Panc1 (cell line): ENCODE results near the gene PNPLA2.

Experiments
- CTCF ChIP-seq: fragments of 450-650 bp; IDR thresholded peaks from 2 replicates; pipeline ENCODE4 v1.5.1; 2017; ENCODE audit warnings: mild to moderate bottlenecking
- POLR2AphosphoS5 ChIP-seq: IDR thresholded peaks from 2 replicates; pipeline ENCODE4 v1.6.1; 2012; ENCODE audit warnings: mild to moderate bottlenecking, low read depth, low read length, moderate library complexity
- REST ChIP-seq, 2 experiments: IDR thresholded peaks; 2 replicates each; pipeline ENCODE4 v1.6.1; 2011 to 2012; ENCODE audit warnings: low read depth in 2 of 2, control low read depth in 1 of 2, low read length in 1 of 2, mild to moderate bottlenecking in 1 of 2, moderate library complexity in 1 of 2; ENCODE audit not compliant: insufficient read depth in 1 of 2

- TF ChIP-seq CTCF (no peak), POLR2AphosphoS5 (no peak), REST (IDR thresholded peaks at IDR 0.05; ENCODE audit: insufficient read depth in 1 of 2, low read depth in 2 of 2, low read length in 1 of 2) (no peak)
Observed at GRCh38 chr11:856397-856796, 37.7 kb downstream of the PNPLA2 start.
